Mesodermal cell (in vitro differentiated cells): Measurements from ENCODE around the gene FADS6.

Experiments used
- H3K27ac ChIP-seq: 2 replicates; pipeline ENCODE4 v1.7.0; 2013; ENCODE audit warnings: mild to moderate bottlenecking, low read depth, low read length, moderate library complexity; ENCODE audit not compliant: severe bottlenecking
- H3K36me3 ChIP-seq: 2 replicates; pipeline ENCODE4 v1.7.1; 2013; ENCODE audit warnings: mild to moderate bottlenecking, low read length, moderate library complexity; ENCODE audit not compliant: control insufficient read depth, insufficient read depth
- H3K4me1 ChIP-seq: one replicate; pipeline ENCODE4 v1.7.1; 2013; ENCODE audit warnings: mild to moderate bottlenecking, low read length; ENCODE audit not compliant: insufficient read depth, control insufficient read depth, poor library complexity, severe bottlenecking
- H3K4me3 ChIP-seq: 2 replicates; pipeline ENCODE4 v1.7.0; 2013; ENCODE audit warnings: low read length, control low read depth, mild to moderate bottlenecking; ENCODE audit not compliant: insufficient read depth, poor library complexity, severe bottlenecking; ENCODE audit errors: extremely low read depth
- H3K9me3 ChIP-seq: 2 replicates; pipeline ENCODE4 v1.7.1; 2013; ENCODE audit warnings: mild to moderate bottlenecking, low read length, moderate library complexity; ENCODE audit not compliant: control insufficient read depth
- WGBS, 2 experiments: methylation state at CpG; one replicate each; pipeline ENCODE4 v1.1.5; 2013; ENCODE audit warnings: missing lambda C conversion rate in 2 of 2; ENCODE audit not compliant: insufficient coverage in 2 of 2; 5-methylcytosine and 5-hydroxymethylcytosine counted together

FADS6 gene

GRCh38 chr17:74836691-74837467 lies 56.6 kb downstream of the FADS6 start:
- peaks cover 9% of the 10 kb centered on the region for H3K4me1 ChIP-seq
- WGBS, 2 experiments: 95 to 99% methylated on average over 17 to 19 of the region's 19 CpGs

GRCh38 chr17:74836191-74836590 lies 57.2 kb downstream of the FADS6 start:
- Histone ChIP-seq H3K36me3 (peaks cover 11% of the 10 kb centered on the region), H3K27ac (no peak overlapping the region), H3K4me1 (peaks cover 8% of the 10 kb centered on the region), H3K4me3 (no peak overlapping the region), H3K9me3 (no peaks in the 10 kb centered on the region)
- 97% methylated on average over 26 of the region's 26 CpGs for WGBS, 2 experiments

More at GRCh38 chr17:74836691-74837467, 56.6 kb downstream of the FADS6 start:
- no peaks in the 10 kb centered on the region for H3K9me3 ChIP-seq
- no peak overlapping the region for H3K4me3 ChIP-seq
- peaks cover 11% of the 10 kb centered on the region for H3K36me3 ChIP-seq
- H3K27ac ChIP-seq: no peak overlapping the region

- Histone ChIP-seq H3K9me3 (no peaks in the 10 kb centered on the region), H3K36me3 (peaks cover 13% of the 10 kb centered on the region), H3K4me3 (no peak overlapping the region), H3K4me1 (no peaks in the 10 kb centered on the region), H3K27ac (no peak overlapping the region)
- 76 to 86% methylated on average over 14 to 15 of the region's 16 CpGs for WGBS, 2 experiments
These were observed 59.7 kb downstream of the FADS6 start for GRCh38 chr17:74833501-74834377.

GRCh38 chr17:74832421-74832820 lies 61.0 kb downstream of the FADS6 start:
- no peaks in the 10 kb centered on the region for H3K4me1 ChIP-seq
- H3K4me3 ChIP-seq: no peak overlapping the region
- 92 to 93% methylated on average over 8 to 9 of the region's 9 CpGs for WGBS, 2 experiments
- no peaks in the 10 kb centered on the region for H3K9me3 ChIP-seq
- H3K36me3 ChIP-seq: peaks cover 9% of the 10 kb centered on the region
- no peak overlapping the region for H3K27ac ChIP-seq

- Histone ChIP-seq H3K36me3 (peaks cover 11% of the 10 kb centered on the region), H3K9me3 (no peaks in the 10 kb centered on the region), H3K4me1 (no peaks in the 10 kb centered on the region), H3K4me3 (no peak overlapping the region), H3K27ac (no peak overlapping the region)
- 86 to 97% methylated on average over 15 to 20 of the region's 22 CpGs for WGBS, 2 experiments
These were observed 61.8 kb downstream of the FADS6 start for GRCh38 chr17:74831444-74832146.

- Histone ChIP-seq H3K4me1 (no peaks in the 10 kb centered on the region), H3K4me3 (no peak overlapping the region), H3K36me3 (peaks cover 16% of the 10 kb centered on the region), H3K9me3 (no peaks in the 10 kb centered on the region), H3K27ac (no peak overlapping the region)
- WGBS, 2 experiments: 91 to 94% methylated on average over 16 to 19 of the region's 19 CpGs
These were observed 62.6 kb downstream of the FADS6 start for GRCh38 chr17:74830861-74831260.

GRCh38 chr17:74827800-74828199 lies 65.6 kb downstream of the FADS6 start:
- 92 to 95% methylated on average over 10 to 11 of the region's 11 CpGs for WGBS, 2 experiments
- H3K36me3 ChIP-seq: peaks cover 35% of the 10 kb centered on the region
- no peak overlapping the region for H3K4me3 ChIP-seq
- H3K4me1 ChIP-seq: no peaks in the 10 kb centered on the region
- H3K9me3 ChIP-seq: no peaks in the 10 kb centered on the region
- H3K27ac ChIP-seq: no peak overlapping the region
